Activated CD4-positive, CD25-positive, alpha-beta regulatory T cell treated with anti-CD3 and anti-CD28 coated beads, Interleukin-2, amount 50 U/mL, for 16 hours (primary cell): Measurements from ENCODE around the gene PPP1R1C.

Experiments
- DNase-seq: peaks from one replicate; pipeline ENCODE4 v3.0.0-alpha.2; 2020; ENCODE audit warnings: low read depth, low spot score

PPP1R1C gene

GRCh38 chr2:181971032-181971431 lies 14.6 kb upstream of the PPP1R1C start:
- no peak for DNase-seq

- no peak for DNase-seq
Observed at GRCh38 chr2:181972431-181973170, 13.1 kb upstream of the PPP1R1C start.

- DNase-seq = no peak
Observed at GRCh38 chr2:181973171-181973783, 12.4 kb upstream of the PPP1R1C start.

DNA sequence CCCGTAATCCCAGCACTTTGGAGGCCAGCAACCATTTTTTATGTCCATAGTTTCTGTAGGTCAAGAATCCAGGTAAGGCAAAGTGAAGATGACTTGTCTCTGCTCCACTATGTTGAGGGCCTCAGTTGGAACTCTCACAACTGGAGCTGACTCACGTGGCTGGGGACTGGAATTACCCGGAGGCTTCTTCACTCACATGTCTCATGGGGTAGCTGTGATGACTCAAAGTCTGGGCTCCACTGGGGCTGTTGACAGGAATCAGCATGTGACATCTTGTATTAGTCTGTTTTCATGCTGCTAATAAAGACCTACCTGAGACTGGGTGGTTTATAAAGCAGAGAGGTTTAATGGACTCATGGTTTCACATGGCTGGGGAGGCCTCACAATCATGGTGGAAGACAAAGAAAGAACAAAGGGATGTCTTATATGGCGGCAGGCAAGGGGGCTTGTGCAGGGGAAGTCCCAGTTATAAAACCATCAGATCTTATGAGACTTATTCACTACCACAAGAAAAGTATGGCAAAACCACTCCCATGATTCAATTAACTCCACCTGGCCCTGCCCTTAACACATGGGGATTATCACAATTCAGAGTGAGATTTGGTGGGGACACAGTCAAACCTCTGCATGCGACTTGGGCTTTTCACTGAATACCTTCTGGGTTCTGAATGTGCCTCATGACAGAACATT lies 7.8 kb upstream of the PPP1R1C start:
- DNase-seq = no peak

DNA sequence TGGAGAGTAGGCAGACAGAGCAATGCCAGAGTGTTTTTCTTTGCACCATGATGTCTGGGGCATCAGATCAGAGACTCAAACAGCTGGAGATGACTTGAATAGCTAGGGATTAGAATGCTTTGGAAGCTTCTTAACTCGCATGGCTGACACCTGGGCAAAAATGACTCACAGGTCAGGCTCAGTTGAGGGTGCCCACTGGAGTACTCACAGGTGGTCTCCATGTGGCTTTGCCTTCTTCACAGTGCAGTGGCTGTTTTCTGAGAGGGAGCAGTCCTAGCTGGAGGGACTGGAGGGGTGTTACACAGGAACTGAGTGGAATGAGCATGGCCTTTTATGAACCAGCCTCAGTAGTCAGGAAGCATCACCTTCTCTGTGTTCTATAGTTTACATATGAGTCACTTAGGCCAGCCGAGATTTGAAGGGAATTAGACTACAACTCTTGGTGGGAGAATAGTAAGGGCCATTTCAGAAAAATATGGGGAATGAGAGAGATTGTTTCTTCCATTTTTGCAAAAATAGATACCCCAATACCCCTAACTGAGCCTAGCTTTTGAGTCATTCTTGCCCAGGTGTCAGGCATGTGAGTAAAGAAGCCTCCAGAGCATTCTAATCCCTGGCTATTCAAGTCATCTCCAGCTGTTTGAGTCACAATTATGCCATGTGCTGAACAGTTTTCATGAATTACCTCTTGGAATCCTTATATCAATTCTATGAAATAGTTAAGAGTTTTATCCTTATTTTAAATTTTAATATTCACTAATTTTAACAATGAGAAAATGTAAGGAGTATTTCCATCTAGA lies 7.1 kb upstream of the PPP1R1C start:
- DNase-seq = no peak

DNA sequence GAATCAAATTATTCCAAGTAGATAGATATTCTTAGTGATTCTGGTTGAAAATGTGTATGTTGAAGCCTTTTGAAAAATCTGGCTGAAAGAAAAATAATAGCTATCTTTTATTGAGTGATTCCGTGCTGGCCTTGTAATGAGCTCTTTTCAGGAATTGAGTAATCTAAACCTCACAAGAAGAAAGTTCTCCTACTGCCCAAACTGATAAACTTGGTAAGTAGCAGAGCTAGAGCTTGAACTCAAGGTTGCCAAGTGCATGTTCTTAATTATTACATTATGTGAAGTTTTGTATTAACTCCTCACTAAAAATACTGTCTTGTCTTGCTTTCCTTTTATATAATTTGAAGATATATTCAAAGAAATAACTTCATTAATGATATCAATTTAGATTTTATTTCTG lies 1.6 kb upstream of the PPP1R1C start:
- DNase-seq = no peak

- no peak for DNase-seq
Observed at GRCh38 chr2:181984814-181985631, 630 bp upstream of the PPP1R1C start.

DNA sequence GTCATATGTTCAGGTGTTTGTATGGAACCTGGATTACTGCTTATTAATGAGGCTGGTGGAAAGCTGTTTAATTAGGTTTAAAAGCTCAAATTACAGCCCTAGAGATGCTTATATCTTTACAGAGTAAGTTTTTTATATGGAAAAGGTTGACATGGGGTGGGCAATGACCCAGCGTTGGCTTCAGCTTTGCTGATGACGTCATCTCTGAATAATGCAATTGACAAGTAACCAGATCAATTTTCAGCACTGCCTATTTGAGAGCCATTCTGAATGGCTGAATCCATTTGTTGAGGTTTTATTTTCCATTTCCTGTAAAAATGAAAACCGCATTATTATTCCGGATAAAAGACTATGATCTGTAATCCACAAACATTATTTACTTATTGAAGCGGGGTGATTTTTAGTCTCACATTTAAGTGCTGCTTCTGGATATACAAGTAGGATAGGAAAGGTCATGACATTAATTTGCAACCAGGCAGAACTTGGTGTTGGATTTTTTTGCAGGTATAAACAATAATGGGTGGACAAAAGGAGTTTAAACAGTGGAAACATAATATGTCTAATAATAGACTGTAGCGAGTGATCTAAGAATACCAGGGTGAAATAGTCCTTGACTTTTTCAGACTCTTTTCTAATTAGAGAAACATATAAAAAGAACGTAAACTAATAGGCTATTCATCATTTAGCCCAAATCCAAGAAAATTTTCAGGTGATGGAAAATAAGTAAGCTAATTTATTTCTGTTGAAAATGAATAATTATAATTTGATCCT lies 2.7 kb downstream of the PPP1R1C start:
- no peak for DNase-seq

- DNase-seq = no peak
Observed at GRCh38 chr2:181989099-181989498, 3.4 kb downstream of the PPP1R1C start.

DNA sequence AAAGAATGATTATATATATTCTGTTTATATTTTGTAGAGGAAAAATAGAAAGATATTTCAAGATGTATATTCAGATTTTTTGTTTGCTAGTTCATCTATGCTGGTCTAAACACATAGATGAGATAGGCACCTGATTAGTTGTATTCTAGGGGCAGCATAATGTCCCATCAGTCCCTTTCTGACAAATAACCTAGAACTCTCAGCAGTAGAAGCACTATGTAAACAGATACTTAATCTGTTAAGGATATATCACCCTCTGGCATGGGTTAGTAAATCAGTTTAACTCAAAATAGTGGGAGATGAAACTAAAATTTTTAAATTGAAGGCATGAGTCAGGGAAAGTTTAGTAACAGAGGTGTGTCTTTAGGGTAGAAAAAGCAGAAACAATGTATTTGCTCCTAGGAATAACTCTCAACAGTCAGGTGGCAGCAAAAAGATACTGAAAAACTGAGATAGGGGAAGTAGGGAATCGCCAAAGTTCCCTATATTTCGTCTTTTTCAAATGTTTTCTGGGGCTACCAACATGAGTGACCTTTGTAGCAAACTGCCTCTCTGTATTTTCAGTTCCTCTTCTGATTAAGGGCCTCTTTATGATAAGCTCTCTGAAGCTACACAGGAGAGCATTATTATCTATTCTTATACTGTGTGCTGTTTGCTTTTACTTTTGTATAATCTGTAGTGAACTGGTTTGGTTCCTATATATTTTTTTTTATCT lies 5.7 kb downstream of the PPP1R1C start:
- no peak for DNase-seq

DNA sequence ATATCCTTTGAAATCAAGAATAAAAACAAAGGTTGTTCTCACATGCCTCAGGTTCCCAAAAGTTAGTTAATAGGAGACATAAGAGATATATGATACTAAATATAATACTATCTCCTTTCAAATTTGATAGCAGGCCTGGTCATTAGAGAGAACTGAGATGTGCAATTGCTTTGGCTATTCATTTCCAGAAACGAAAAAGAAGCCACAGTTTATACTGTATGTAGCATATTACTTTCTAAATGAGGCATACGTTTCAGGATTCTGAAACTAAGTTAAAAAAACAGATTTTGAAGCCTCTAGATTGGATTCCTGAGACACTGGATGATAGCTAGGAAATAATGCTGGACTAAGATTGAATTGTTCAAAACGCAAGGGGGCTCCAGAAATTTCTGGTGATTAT lies 7.1 kb downstream of the PPP1R1C start:
- DNase-seq = no peak

DNA sequence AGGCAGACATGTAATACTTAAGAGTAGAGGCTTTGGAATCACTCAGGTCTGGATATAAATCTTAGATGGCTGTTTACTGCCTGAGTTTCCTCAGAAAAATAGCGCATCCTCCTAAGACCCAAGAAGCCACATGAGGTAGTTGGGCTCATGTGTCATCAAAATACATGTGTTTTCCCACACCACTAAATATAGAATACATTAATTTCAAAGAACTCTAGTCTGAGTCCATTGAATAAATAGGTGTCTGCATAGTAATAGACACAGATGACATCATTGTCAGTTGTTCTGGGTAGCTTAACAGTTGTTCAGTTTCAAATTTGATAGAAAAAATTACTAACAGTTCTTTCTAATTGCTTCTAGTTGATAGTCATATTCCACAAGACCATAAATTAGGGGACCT lies 9.6 kb downstream of the PPP1R1C start:
- DNase-seq = no peak

DNA sequence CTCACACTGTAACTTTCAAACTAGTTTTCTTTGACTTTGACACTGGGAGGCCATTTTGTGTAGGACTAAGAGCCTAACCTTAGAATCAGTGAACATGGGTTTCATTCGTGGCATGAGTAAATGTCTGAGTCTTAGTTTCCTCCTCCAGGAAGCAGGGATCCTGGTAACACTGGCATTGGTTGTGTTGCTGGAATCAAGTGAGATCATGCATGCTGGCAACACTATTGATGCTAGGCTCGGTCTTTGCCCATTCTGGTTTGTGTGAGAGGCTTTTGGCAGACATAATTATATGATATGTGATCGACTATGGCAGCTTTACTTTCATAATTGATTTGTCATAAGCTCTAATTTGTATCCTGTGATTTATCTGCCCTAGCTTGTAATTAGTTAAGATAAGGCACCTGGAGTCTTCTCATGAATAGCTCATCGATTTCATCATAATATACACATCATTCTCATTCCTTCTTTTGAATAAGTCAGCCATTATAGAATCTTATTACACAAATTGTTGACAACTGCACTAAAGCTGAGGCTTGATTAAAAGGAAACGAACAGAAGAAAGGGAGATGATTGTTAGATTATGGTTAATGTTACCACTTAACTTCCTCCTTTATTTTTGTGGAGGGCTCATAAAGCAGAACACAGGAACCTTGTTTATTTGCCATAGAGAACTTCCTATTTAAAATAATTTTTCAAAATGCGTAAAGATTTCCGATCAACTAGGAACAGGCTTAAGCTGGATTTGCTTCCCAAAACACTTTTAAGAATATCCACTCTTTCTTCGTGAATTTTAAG lies 12.6 kb downstream of the PPP1R1C start:
- no peak for DNase-seq

DNA sequence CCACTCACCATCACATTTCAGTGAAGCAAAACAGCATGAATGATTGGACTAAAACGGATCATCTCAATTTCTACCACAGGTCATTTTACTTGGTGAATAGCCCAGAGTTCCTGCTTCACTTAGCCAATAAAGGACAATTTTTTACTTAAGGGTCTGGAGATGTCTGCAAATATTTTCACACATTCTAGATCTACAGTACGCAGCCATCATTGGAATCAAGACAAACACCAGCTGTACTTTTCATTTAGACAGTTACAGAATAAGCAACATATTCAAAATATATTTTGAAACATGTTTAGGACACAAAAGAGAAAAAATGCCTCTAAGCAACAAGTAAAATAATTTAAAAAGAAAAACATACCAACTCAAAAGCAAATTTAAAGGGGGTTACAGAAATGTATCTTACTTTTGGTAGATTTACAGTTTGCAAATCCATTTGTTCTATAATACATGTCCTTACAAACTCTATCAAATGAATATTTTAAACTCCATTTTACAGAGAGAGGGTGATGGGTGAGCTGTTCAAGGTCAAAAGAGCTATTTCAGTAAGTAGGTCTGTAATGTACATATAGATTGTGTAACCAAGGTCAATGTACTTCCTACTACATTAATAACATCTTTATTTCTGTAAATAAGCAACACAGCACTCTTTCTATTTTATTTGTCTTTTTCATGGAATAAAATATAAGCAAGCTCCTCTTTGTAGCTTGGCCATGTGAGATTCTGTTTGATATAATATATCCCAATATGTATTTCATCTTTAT lies 13.4 kb downstream of the PPP1R1C start:
- DNase-seq = no peak

- no peak for DNase-seq
Observed at GRCh38 chr2:181999911-182000310, 14.3 kb downstream of the PPP1R1C start.

- no peak for DNase-seq
Observed at GRCh38 chr2:182004945-182005520, 19.4 kb downstream of the PPP1R1C start.

DNA sequence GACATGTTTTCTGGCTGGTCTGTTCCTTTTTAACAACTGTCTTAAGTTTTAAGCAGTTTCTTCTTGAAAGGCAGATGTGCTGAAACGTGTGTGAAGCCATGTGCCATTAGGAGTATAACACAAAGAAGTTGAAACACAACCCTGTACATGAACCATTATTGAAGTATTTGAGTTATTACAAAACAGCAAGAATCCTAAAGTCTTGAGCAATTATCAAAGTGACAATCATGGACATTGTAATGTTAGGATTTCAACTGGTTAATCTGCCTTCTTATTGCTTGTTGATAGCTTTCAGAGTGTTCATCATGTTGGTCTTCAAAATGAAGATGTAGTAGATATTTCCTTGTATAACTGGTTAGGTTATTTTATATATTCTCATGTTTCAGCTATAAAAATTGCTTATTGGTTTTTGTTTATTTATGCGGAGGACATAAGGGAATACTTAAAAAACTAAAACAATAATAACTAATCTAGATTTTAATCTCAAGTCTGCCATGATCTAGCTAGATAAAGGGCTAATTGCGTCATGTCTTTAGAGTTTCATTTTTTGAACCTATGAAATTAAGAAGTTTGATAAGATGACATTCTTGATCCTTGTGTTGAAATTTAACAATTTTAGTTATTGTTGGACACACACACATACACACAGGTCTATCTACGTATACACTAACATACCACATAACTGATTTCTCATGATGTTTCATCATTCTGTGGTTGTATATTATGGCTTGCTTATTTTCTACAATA lies 21.1 kb downstream of the PPP1R1C start:
- no peak for DNase-seq
